Measurements from ENCODE around the gene SPATS2L.

SPATS2L gene

DNA sequence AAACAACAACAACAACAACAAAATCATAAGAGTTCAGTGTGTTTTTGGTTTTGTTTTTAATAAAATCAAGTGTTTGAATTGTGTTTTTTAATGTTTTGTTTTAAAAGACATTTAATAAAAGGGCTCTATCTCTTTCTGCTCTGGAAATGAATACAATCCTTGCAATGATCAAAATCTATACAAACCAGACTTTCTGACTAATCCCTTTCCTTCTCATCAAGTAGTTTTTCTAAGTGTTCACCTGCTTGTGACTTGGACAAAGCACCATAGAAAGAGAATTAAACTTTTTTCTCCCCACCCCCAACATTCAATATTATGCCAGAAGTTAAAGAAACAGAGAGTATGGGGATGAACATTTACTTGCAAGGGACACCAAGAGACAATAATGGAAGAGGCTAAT, 142.0 kb downstream of the SPATS2L start:
- no peak for DNase-seq

GRCh38 chr2:200449149-200449548, 142.7 kb downstream of the SPATS2L start:
- no peak for DNase-seq

DNA sequence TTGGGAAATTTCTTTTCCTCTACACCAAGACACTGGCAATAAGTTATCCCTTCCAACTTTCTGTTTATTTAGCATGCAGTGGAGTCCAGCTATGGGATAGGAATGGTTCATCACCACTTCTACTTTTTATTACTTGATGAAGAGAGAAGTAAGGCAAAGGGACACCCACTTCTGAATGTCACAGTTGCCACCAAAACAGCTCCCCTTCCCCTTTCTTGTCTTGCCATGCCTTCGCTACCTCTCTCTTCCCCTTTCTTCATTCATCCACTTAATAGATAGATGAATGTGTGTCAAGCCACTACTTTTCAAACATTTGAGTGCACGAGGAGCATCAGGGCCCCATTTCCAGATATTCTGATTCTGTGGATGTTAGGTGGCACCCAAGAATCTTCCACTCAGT, 143.8 kb downstream of the SPATS2L start:
- no peak for DNase-seq

GRCh38 chr2:200451511-200451910, 145.0 kb downstream of the SPATS2L start:
- DNase-seq: no peak

DNA sequence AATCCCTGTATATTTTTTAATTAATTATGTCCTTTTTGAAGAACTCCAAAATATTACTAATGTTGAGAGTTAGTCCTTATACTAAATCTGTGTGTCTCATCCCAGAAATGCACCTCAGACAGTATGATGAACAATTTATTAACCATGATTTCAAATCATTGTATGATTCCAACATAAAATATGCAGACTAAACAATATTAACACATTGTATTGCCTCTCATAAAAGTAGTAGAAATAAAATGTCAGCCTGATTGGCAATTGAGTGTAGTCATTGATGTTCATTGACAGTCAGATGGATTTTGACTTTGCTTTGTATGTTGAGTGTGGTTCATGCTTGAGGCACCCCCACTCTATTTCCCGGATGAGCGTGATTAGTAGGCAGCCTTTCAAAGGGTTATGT, 145.9 kb downstream of the SPATS2L start:
- DNase-seq: no peak

DNA sequence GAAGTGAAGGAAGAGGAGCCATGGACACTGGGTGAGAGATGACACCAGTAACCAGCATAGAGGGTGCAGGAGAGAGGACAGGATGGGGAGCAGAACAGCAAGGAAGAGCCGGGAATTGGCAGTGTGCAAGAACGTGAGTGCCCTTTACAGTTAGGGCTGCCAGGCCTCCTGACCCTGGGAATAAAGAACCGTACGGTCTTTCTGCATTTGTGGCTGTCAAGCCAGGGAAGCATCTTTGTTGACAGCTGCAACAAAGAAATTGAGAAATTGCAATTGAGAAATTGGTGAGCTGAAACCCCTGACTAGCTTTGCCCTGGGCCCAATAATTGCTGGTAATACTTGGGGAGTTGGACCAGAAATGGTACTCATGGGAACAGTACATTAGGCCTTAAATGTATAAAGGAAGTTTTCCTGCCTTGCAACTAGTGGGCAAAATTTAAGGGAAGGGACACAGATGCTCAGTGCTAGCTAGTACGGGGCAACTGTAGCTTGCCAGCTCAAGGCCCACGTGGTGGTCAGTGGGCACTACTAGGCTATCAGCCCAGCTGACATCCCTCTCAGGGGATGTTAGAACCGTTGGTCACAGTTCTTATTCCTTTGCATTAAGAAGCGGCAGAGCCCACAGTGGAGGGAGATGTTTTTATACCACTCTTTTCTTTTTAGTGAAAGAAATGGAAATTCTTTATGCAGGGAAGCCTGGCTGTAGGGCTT, 146.8 kb downstream of the SPATS2L start:
- DNase-seq: no peak

GRCh38 chr2:200453853-200454534, 147.5 kb downstream of the SPATS2L start:
- no peak for DNase-seq

DNA sequence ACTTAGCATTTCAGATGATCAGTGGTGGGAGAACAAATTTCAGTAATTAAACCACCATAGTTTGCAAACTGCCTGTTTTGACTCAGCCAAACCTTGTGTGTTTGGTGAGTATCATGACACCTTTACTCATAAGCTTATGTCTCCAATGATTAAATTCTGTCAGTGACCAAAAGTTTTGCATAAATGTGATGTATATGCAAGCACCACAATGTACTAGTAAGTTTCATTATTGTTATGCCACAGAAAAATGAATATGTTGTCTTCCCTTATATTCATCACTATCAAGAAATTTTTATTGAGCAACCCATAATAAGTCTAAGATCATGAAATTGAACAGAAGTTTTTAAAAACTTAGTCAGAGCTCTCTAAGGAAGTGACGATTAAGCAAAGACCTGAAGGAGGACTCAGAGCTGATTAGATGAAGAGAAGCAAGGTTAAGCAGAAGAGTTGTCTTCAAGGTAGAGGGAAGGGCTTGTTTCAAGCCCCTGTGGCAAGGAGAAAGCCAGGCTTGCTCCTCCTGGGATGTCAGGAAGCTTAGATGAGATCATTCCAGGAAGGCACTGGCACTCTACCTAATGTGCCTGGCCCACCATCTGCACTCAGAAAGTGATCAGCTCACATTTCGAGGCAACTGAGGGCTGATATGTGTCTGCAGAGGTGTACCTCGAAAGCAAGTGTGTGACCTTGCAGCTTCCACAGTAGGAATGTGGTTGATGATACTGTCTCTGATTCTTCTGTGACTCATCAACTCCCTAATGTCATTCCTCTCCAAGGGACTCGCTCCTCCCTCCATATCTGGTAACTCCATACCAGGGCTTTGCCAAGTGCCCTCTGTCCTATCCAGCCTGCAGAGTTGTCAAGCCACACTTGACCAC, 148.7 kb downstream of the SPATS2L start:
- DNase-seq: no peak

GRCh38 chr2:200455958-200456421, 149.5 kb downstream of the SPATS2L start:
- DNase-seq: no peak

DNA sequence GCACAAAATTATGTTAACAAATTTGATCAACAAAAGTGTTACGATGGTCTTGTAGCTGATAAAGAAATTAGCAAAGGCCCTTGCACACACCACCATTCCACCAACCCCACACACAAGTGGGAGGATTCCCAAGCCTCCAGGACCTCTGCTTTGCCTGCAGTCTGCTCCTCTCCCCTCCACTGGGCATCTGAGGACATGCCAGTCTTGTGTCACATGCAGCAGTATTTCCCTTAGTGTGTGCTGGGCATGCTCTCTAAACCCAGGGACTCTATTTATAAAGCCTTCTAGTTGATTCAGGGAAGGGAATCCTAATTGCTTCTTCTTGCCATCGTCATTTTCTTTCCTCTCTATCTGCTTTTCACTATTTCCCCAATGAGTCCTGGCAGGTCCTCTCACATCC, 150.1 kb downstream of the SPATS2L start:
- no peak for DNase-seq

GRCh38 chr2:200459101-200459500, 152.6 kb downstream of the SPATS2L start:
- no peak for DNase-seq

GRCh38 chr2:200461846-200462710, 155.6 kb downstream of the SPATS2L start:
- no peak for DNase-seq

DNA sequence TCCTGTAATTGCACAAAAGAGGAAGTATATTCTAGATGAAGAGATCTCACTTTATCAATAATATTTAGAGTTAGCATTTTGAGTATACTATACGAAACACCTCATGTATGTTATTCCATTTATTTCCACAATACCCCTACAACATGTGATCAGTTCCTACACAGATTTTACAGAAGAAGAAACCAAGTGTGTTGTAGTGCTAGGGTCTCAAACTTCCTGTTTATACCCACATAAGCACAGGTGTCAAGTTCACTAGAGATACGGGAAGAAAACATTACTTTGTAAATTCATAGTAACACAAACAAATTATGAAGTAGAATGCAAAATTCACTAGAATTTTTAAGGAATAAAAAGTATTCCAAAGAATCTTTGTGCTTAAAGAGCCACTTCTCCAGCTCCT, 157.0 kb downstream of the SPATS2L start:
- no peak for DNase-seq

- no peak for DNase-seq
Observed at GRCh38 chr2:200466425-200467418, 160.2 kb downstream of the SPATS2L start.

DNA sequence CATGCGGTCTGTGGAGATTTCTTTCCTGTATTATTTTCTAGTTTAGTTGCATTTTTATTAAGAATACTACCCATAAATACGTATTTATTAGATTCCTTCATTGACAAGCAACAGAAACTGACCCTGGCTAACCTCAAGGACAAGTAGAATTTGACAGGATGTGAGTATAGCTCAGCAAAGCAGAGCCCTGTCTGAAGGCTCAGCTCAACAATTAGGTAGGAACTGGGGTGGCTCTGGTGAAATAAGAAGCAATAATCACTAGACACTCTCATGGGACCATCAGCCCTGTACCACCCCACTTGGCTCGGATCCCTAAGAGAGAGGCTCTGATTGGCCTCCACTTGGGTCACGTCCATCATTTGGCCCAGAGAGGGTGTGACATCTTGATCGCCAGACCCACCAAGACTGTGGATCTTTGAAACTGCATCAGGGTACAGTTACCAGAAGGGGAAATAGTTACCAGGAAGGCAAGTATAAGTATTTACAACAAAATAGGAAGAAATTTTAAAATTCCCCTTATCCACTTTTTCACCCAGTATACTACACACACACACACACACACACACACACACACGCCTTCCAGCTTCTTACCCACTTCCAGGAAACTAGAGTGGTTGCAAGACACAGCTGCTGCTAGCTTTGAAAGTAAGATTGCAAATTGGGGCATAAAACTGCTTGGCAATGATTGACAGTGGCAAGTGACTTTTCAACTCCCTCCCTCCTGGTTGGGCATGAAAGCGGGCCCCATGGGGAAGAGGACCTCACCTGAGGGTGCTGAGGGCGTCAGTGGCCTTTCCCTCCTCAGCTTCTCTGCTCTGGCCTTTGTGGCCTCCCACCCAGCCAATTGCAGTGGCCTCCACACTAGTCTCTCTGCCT, 161.6 kb downstream of the SPATS2L start:
- no peak for DNase-seq

GRCh38 chr2:200469708-200470211, 163.3 kb downstream of the SPATS2L start:
- DNase-seq: no peak

GRCh38 chr2:200470230-200470629, 163.7 kb downstream of the SPATS2L start:
- no peak for DNase-seq

GRCh38 chr2:200471324-200471848, 164.9 kb downstream of the SPATS2L start:
- no peak for DNase-seq

GRCh38 chr2:200471928-200472645, 165.6 kb downstream of the SPATS2L start:
- no peak for DNase-seq

Data from NCI-H2029 treated with DMSO at 0.1 percent for 48 hours (cell line).